ENCODE results near the gene APPL1.

The APPL1 gene

GRCh38 chr3:57268416-57268815, 40.9 kb downstream of the APPL1 start:
- H2BK5ac ChIP-seq (ENCODE audit: low read depth, low read length, poor library complexity) = no peak overlapping the region
- H3K4me3 ChIP-seq (ENCODE audit: low read depth, low read length) = no peak overlapping the region
- no peak overlapping the region for H3K18ac ChIP-seq (ENCODE audit: low read length)
- H3K79me1 ChIP-seq (ENCODE audit: low read length) = no peaks in the 10 kb centered on the region
- H3K4ac ChIP-seq (ENCODE audit: low read depth, low read length) = no peak overlapping the region
- H3K23ac ChIP-seq (ENCODE audit: low read length) = no peak overlapping the region
- H3K14ac ChIP-seq (ENCODE audit: low read length) = no peak overlapping the region
- H4K8ac ChIP-seq (ENCODE audit: low read depth, low read length) = no peak overlapping the region
- H3K4me1 ChIP-seq (ENCODE audit: control insufficient read depth in 1 of 2, insufficient read depth in 2 of 2, low read length in 2 of 2) = no peaks in the 10 kb centered on the region
- no peak overlapping the region for H4K12ac ChIP-seq (ENCODE audit: low read depth, low read length)
- WGBS (ENCODE audit: extremely low coverage, insufficient coverage, insufficient read length) = no CpG with 5 or more reads among the region's 1 CpG
- H3K9me3 ChIP-seq (ENCODE audit: insufficient read depth, low read depth, low read length) = no peaks in the 10 kb centered on the region
- no peak overlapping the region for H2BK120ac ChIP-seq (ENCODE audit: insufficient read depth, low read length, poor library complexity)
- H2BK12ac ChIP-seq (ENCODE audit: low read length) = no peak overlapping the region
- H2AFZ ChIP-seq (ENCODE audit: insufficient read depth, low read length, poor library complexity) = no peak overlapping the region
- H3K79me2 ChIP-seq (ENCODE audit: control insufficient read depth, insufficient read depth, low read length, poor library complexity) = no peaks in the 10 kb centered on the region
- H3K9ac ChIP-seq (ENCODE audit: low read length) = no peak overlapping the region
- no peak overlapping the region for H4K91ac ChIP-seq (ENCODE audit: low read depth, low read length)
- H3K36me3 ChIP-seq (ENCODE audit: control insufficient read depth in 1 of 2, insufficient read depth in 2 of 2, low read length in 2 of 2) = peaks cover 4 to 8% of the 10 kb centered on the region in 2 experiments
- H3K27ac ChIP-seq (ENCODE audit: low read depth, low read length) = no peak overlapping the region
- H2AK5ac ChIP-seq (ENCODE audit: low read length) = no peak overlapping the region
- DNase-seq = no peak
- no peaks in the 10 kb centered on the region for H3K27me3 ChIP-seq (ENCODE audit: insufficient read depth, low read length)
- H3K4me2 ChIP-seq (ENCODE audit: low read length) = no peak overlapping the region

- H3K9ac ChIP-seq (ENCODE audit: low read length) = no peak overlapping the region
Measured at GRCh38 chr3:57274845-57275244, 47.3 kb downstream of the APPL1 start.

GRCh38 chr3:57275393-57275792, 47.9 kb downstream of the APPL1 start:
- H2AK5ac ChIP-seq (ENCODE audit: low read length) = no peak overlapping the region
- H3K4me3 ChIP-seq (ENCODE audit: low read depth, low read length) = no peak overlapping the region
- no peak overlapping the region for H3K4ac ChIP-seq (ENCODE audit: low read depth, low read length)
- no peak overlapping the region for H3K27ac ChIP-seq (ENCODE audit: low read depth, low read length)
- H4K8ac ChIP-seq (ENCODE audit: low read depth, low read length) = no peak overlapping the region
- DNase-seq = no peak
- H2BK12ac ChIP-seq (ENCODE audit: low read length) = no peak overlapping the region
- H3K4me2 ChIP-seq (ENCODE audit: low read length) = no peak overlapping the region
- no peak overlapping the region for H4K91ac ChIP-seq (ENCODE audit: low read depth, low read length)
- H3K9ac ChIP-seq (ENCODE audit: low read length) = no peak overlapping the region
- no peaks in the 10 kb centered on the region for H3K79me1 ChIP-seq (ENCODE audit: low read length)
- no peak overlapping the region for H4K12ac ChIP-seq (ENCODE audit: low read depth, low read length)
- peaks cover 2% of the 10 kb centered on the region for H3K9me3 ChIP-seq (ENCODE audit: insufficient read depth, low read depth, low read length)
- H3K27me3 ChIP-seq (ENCODE audit: insufficient read depth, low read length) = no peaks in the 10 kb centered on the region
- no peak overlapping the region for H3K14ac ChIP-seq (ENCODE audit: low read length)
- WGBS (ENCODE audit: extremely low coverage, insufficient coverage, insufficient read length) = no CpG with 5 or more reads among the region's 2 CpGs
- no peak overlapping the region for H2BK5ac ChIP-seq (ENCODE audit: low read depth, low read length, poor library complexity)
- H3K79me2 ChIP-seq (ENCODE audit: control insufficient read depth, insufficient read depth, low read length, poor library complexity) = no peaks in the 10 kb centered on the region
- no peak overlapping the region for H2AFZ ChIP-seq (ENCODE audit: insufficient read depth, low read length, poor library complexity)
- peaks cover 0 to 4% of the 10 kb centered on the region in 2 experiments for H3K36me3 ChIP-seq (ENCODE audit: control insufficient read depth in 1 of 2, insufficient read depth in 2 of 2, low read length in 2 of 2)
- H3K4me1 ChIP-seq (ENCODE audit: control insufficient read depth in 1 of 2, insufficient read depth in 2 of 2, low read length in 2 of 2) = no peaks in the 10 kb centered on the region
- H2BK120ac ChIP-seq (ENCODE audit: insufficient read depth, low read length, poor library complexity) = no peak overlapping the region
- no peak overlapping the region for H3K18ac ChIP-seq (ENCODE audit: low read length)
- H3K23ac ChIP-seq (ENCODE audit: low read length) = no peak overlapping the region

More at GRCh38 chr3:57274845-57275244, 47.3 kb downstream of the APPL1 start:
- Histone ChIP-seq H3K79me2 (ENCODE audit: control insufficient read depth, insufficient read depth, low read length, poor library complexity) (no peaks in the 10 kb centered on the region), H3K4ac (ENCODE audit: low read depth, low read length) (no peak overlapping the region), H3K4me1 (ENCODE audit: control insufficient read depth in 1 of 2, insufficient read depth in 2 of 2, low read length in 2 of 2) (no peaks in the 10 kb centered on the region), H3K23ac (ENCODE audit: low read length) (no peak overlapping the region), H3K4me3 (ENCODE audit: low read depth, low read length) (no peak overlapping the region), H4K8ac (ENCODE audit: low read depth, low read length) (no peak overlapping the region), H3K36me3 (ENCODE audit: control insufficient read depth in 1 of 2, insufficient read depth in 2 of 2, low read length in 2 of 2) (peaks cover 0 to 4% of the 10 kb centered on the region in 2 experiments), H3K27me3 (ENCODE audit: insufficient read depth, low read length) (no peaks in the 10 kb centered on the region), H2BK5ac (ENCODE audit: low read depth, low read length, poor library complexity) (no peak overlapping the region), H4K91ac (ENCODE audit: low read depth, low read length) (no peak overlapping the region), H2BK120ac (ENCODE audit: insufficient read depth, low read length, poor library complexity) (no peak overlapping the region), H3K79me1 (ENCODE audit: low read length) (no peaks in the 10 kb centered on the region), H3K4me2 (ENCODE audit: low read length) (no peak overlapping the region), H2AK5ac (ENCODE audit: low read length) (no peak overlapping the region), H3K27ac (ENCODE audit: low read depth, low read length) (no peak overlapping the region), H2BK12ac (ENCODE audit: low read length) (no peak overlapping the region), H3K18ac (ENCODE audit: low read length) (no peak overlapping the region), H4K12ac (ENCODE audit: low read depth, low read length) (no peak overlapping the region), H3K14ac (ENCODE audit: low read length) (no peak overlapping the region), H2AFZ (ENCODE audit: insufficient read depth, low read length, poor library complexity) (no peak overlapping the region), H3K9me3 (ENCODE audit: insufficient read depth, low read depth, low read length) (no peaks in the 10 kb centered on the region)
- WGBS (ENCODE audit: extremely low coverage, insufficient coverage, insufficient read length) = no CpG with 5 or more reads among the region's 6 CpGs
- DNase-seq = no peak

GRCh38 chr3:57278237-57278636, 50.7 kb downstream of the APPL1 start:
- no peak for DNase-seq
- Histone ChIP-seq H4K8ac (ENCODE audit: low read depth, low read length) (no peak overlapping the region), H3K23ac (ENCODE audit: low read length) (no peak overlapping the region), H3K27ac (ENCODE audit: low read depth, low read length) (no peak overlapping the region), H3K9ac (ENCODE audit: low read length) (peak overlapping the region; percentile 57), H2AK5ac (ENCODE audit: low read length) (no peak overlapping the region), H4K91ac (ENCODE audit: low read depth, low read length) (no peak overlapping the region), H2BK12ac (ENCODE audit: low read length) (no peak overlapping the region), H3K4me1 (ENCODE audit: control insufficient read depth in 1 of 2, insufficient read depth in 2 of 2, low read length in 2 of 2) (no peaks in the 10 kb centered on the region), H3K18ac (ENCODE audit: low read length) (no peak overlapping the region), H3K79me1 (ENCODE audit: low read length) (no peaks in the 10 kb centered on the region), H3K36me3 (ENCODE audit: control insufficient read depth in 1 of 2, insufficient read depth in 2 of 2, low read length in 2 of 2) (peaks cover 0 to 4% of the 10 kb centered on the region in 2 experiments), H4K12ac (ENCODE audit: low read depth, low read length) (no peak overlapping the region), H3K14ac (ENCODE audit: low read length) (no peak overlapping the region), H3K4me2 (ENCODE audit: low read length) (no peak overlapping the region), H3K9me3 (ENCODE audit: insufficient read depth, low read depth, low read length) (peaks cover 2% of the 10 kb centered on the region), H3K4ac (ENCODE audit: low read depth, low read length) (no peak overlapping the region), H3K79me2 (ENCODE audit: control insufficient read depth, insufficient read depth, low read length, poor library complexity) (no peaks in the 10 kb centered on the region), H2AFZ (ENCODE audit: insufficient read depth, low read length, poor library complexity) (no peak overlapping the region), H3K27me3 (ENCODE audit: insufficient read depth, low read length) (no peaks in the 10 kb centered on the region), H2BK5ac (ENCODE audit: low read depth, low read length, poor library complexity) (no peak overlapping the region), H2BK120ac (ENCODE audit: insufficient read depth, low read length, poor library complexity) (no peak overlapping the region), H3K4me3 (ENCODE audit: low read depth, low read length) (no peak overlapping the region)
- WGBS (ENCODE audit: extremely low coverage, insufficient coverage, insufficient read length) = no CpG with 5 or more reads among the region's 1 CpG

Measured in trophoblast cell (in vitro differentiated cells and primary cell).